Glutamatergic neuron (in vitro differentiated cells): ENCODE results near the gene MLPH. TPM values are rescaled to one million over a fixed set of nuclear protein-coding genes. Genes with fewer than 3 reads are reported as not detected.

Source experiments
- DNase-seq: peaks from one replicate; pipeline ENCODE4 v3.0.0; 2022
- H3K27ac Mint-ChIP-seq: one replicate; pipeline ENCODE4 v1.8.0; 2020; ENCODE audit warnings: mild to moderate bottlenecking, mixed read lengths, inconsistent platforms; ENCODE audit not compliant: unreplicated experiment
- H3K27me3 Mint-ChIP-seq: one replicate; pipeline ENCODE4 v1.8.0; 2020; ENCODE audit warnings: mild to moderate bottlenecking, moderate library complexity, mixed read lengths, inconsistent platforms; ENCODE audit not compliant: unreplicated experiment
- H3K36me3 Mint-ChIP-seq: one replicate; pipeline ENCODE4 v1.8.0; 2020; ENCODE audit warnings: mild to moderate bottlenecking, mixed read lengths, inconsistent platforms; ENCODE audit not compliant: unreplicated experiment
- H3K4me1 Mint-ChIP-seq: one replicate; pipeline ENCODE4 v1.8.0; 2020; ENCODE audit warnings: mild to moderate bottlenecking, low read depth, mixed read lengths, inconsistent platforms; ENCODE audit not compliant: unreplicated experiment
- H3K4me3 Mint-ChIP-seq: one replicate; pipeline ENCODE4 v1.8.0; 2020; ENCODE audit warnings: mild to moderate bottlenecking, mixed read lengths, inconsistent platforms; ENCODE audit not compliant: unreplicated experiment
- H3K9me3 Mint-ChIP-seq: one replicate; pipeline ENCODE4 v1.8.0; 2020; ENCODE audit warnings: mild to moderate bottlenecking, moderate library complexity, mixed read lengths, inconsistent platforms; ENCODE audit not compliant: unreplicated experiment
- total RNA-seq: library from RNA; stranded (reverse); fragmentation: NEBNext Ultra II Directional; extraction: Animal tissue kit (Norgen Biotek cat#: 25700); gene quantifications from one replicate; pipeline ENCODE4 v1.2.1, GENCODE V29; 2021; ENCODE audit not compliant: unreplicated experiment
- TF ChIP-seq, protein P1 (sequence below): fragments of 200-600 bp; sonication (generic); IDR thresholded peaks from one replicate; pipeline ENCODE4 v1.5.0; 2021; ENCODE audit not compliant: partially characterized antibody, unreplicated experiment

The MLPH gene
- total RNA-seq, 1 donor from 2014 or later = 4.3 TPM

- H3K36me3 Mint-ChIP-seq = peaks cover 4% of the 10 kb centered on the region
- no peak overlapping the region for H3K4me3 Mint-ChIP-seq
- H3K27me3 Mint-ChIP-seq = peaks cover 4% of the 10 kb centered on the region
- no peak overlapping the region for H3K27ac Mint-ChIP-seq
- TF ChIP-seq, protein P1, sequence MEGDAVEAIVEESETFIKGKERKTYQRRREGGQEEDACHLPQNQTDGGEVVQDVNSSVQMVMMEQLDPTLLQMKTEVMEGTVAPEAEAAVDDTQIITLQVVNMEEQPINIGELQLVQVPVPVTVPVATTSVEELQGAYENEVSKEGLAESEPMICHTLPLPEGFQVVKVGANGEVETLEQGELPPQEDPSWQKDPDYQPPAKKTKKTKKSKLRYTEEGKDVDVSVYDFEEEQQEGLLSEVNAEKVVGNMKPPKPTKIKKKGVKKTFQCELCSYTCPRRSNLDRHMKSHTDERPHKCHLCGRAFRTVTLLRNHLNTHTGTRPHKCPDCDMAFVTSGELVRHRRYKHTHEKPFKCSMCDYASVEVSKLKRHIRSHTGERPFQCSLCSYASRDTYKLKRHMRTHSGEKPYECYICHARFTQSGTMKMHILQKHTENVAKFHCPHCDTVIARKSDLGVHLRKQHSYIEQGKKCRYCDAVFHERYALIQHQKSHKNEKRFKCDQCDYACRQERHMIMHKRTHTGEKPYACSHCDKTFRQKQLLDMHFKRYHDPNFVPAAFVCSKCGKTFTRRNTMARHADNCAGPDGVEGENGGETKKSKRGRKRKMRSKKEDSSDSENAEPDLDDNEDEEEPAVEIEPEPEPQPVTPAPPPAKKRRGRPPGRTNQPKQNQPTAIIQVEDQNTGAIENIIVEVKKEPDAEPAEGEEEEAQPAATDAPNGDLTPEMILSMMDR = no peak
- peaks cover 5% of the 10 kb centered on the region for H3K4me1 Mint-ChIP-seq
- H3K9me3 Mint-ChIP-seq = peaks cover 5% of the 10 kb centered on the region
- no peak for DNase-seq
Observed at GRCh38 chr2:237546040-237546875, 59.2 kb downstream of the MLPH start.

- peaks cover 4% of the 10 kb centered on the region for H3K27me3 Mint-ChIP-seq
- no peaks in the 10 kb centered on the region for H3K36me3 Mint-ChIP-seq
- peaks cover 2% of the 10 kb centered on the region for H3K4me1 Mint-ChIP-seq
- no peak overlapping the region for H3K4me3 Mint-ChIP-seq
- TF ChIP-seq, protein P1 = no peak
- H3K9me3 Mint-ChIP-seq = peaks cover 2% of the 10 kb centered on the region
- no peak overlapping the region for H3K27ac Mint-ChIP-seq
- DNase-seq = no peak
Observed at GRCh38 chr2:237546876-237547395, 59.9 kb downstream of the MLPH start.

DNA sequence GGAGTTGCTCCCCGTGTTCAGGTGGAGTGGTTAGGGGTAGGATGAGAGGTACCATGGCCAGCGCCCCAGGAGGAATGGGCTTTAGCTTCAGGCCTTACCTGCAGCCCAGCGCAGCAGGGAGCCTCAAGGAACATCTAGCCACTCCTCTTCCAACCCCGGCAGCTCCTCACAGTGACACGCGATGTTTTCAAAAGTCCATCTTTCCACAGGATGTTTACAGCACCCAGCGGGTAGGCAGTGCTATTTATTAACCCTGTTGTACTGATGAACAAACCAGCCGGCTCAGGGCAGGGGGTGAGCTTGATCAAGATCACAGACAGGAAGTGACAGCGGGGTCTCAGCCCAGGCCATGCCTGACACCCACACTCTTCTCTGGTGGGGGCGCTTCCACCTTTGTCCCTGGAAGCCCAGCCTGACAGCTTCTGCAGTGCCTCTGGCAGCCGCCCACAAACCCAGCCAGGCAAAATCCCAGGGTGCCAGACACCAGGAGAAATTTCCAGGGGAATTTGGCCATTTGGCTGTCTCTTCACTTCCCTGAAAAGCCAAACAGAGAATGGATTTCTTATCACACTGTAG, 60.9 kb downstream of the MLPH start:
- Mint-ChIP-seq H3K9me3 (peaks cover 2% of the 10 kb centered on the region), H3K36me3 (no peaks in the 10 kb centered on the region), H3K27me3 (peaks cover 2% of the 10 kb centered on the region), H3K4me1 (peaks cover 2% of the 10 kb centered on the region), H3K4me3 (no peak overlapping the region), H3K27ac (no peak overlapping the region)
- no peak for DNase-seq
- TF ChIP-seq, protein P1 = no peak

- DNase-seq = no peak
- peaks cover 2% of the 10 kb centered on the region for H3K4me1 Mint-ChIP-seq
- H3K27ac Mint-ChIP-seq = no peak overlapping the region
- TF ChIP-seq, protein P1 = no peak
- H3K9me3 Mint-ChIP-seq = peaks cover 2% of the 10 kb centered on the region
- peaks cover 8% of the 10 kb centered on the region for H3K36me3 Mint-ChIP-seq
- H3K4me3 Mint-ChIP-seq = no peak overlapping the region
- H3K27me3 Mint-ChIP-seq = peaks cover 2% of the 10 kb centered on the region
Observed at GRCh38 chr2:237549216-237549615, 62.2 kb downstream of the MLPH start.
